ENCODE data around the gene POLR3C.

GRCh38 chr1:145858238-145858900, 34.4 kb downstream of the POLR3C start:
- TF ChIP-seq, protein P1, sequence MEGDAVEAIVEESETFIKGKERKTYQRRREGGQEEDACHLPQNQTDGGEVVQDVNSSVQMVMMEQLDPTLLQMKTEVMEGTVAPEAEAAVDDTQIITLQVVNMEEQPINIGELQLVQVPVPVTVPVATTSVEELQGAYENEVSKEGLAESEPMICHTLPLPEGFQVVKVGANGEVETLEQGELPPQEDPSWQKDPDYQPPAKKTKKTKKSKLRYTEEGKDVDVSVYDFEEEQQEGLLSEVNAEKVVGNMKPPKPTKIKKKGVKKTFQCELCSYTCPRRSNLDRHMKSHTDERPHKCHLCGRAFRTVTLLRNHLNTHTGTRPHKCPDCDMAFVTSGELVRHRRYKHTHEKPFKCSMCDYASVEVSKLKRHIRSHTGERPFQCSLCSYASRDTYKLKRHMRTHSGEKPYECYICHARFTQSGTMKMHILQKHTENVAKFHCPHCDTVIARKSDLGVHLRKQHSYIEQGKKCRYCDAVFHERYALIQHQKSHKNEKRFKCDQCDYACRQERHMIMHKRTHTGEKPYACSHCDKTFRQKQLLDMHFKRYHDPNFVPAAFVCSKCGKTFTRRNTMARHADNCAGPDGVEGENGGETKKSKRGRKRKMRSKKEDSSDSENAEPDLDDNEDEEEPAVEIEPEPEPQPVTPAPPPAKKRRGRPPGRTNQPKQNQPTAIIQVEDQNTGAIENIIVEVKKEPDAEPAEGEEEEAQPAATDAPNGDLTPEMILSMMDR (IDR thresholded peaks at IDR 0.05): no peak
- TF ChIP-seq ZNF263 (CRISPR knock-in tag; IDR thresholded peaks at IDR 0.05; ENCODE audit: low read depth) (no peak), ATF1 (CRISPR knock-in tag; IDR thresholded peaks at IDR 0.05) (no peak)
